ENCODE measurements around the gene RBBP4. TPM values are rescaled to one million over a fixed set of nuclear protein-coding genes. Genes with fewer than 3 reads are reported as not detected.
"Not testable (repeated sequence)": the region's sequence is repeated elsewhere in the genome, so short reads cannot be mapped to it uniquely, and the experiment has no call there.

Gene RBBP4
- total RNA-seq, 1 experiment from 2014 or later = 165 TPM

GRCh38 chr1:32696041-32696440 lies 45.0 kb downstream of the RBBP4 start:
- Mint-ChIP-seq H3K27ac (ENCODE audit: low read depth, unreplicated experiment) (no peak overlapping the region), H3K36me3 (ENCODE audit: insufficient read depth, unreplicated experiment) (peaks cover 6% of the 10 kb centered on the region), H3K9me3 (ENCODE audit: unreplicated experiment) (no peaks in the 10 kb centered on the region), H3K4me1 (ENCODE audit: insufficient read depth, unreplicated experiment) (peaks cover 8% of the 10 kb centered on the region), H3K27me3 (ENCODE audit: insufficient read depth, unreplicated experiment) (no peaks in the 10 kb centered on the region), H3K4me3 (ENCODE audit: unreplicated experiment) (no peak overlapping the region)
- BruUV-seq (replicated peaks) = no TSS peak
- TF ChIP-seq CTCF (IDR thresholded peaks at IDR 0.05; ENCODE audit: unreplicated experiment) = no peak
- CTCF ChIA-PET = no interaction called here
- POLR2A ChIA-PET = no interaction called here
- DNase-seq (ENCODE audit: unreplicated experiment) = no peak
- intact Hi-C loops (cut with micrococcal nuclease) = no loop called here

DNA sequence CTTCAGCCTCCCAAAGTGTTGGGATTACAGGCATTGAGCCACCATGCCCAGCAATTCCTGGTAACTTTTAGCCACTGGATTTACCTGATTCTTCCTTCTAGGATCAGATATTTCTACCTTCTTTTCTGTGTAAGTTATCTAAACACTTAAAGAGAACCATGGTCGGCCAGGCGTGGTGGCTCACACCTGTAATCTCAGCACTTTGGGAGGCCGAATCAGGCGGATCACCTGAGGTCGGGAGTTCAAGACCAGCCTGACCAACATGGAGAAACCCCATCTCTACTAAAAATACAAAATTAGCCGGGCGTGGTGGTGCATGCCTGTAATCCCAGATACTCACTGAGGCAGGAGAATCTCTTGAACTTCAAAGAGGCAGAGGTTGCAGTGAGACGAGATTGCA lies 46.0 kb downstream of the RBBP4 start:
- BruUV-seq (replicated peaks); H3K9me3 Mint-ChIP-seq (ENCODE audit: unreplicated experiment); H3K27me3 Mint-ChIP-seq (ENCODE audit: insufficient read depth, unreplicated experiment); H3K36me3 Mint-ChIP-seq (ENCODE audit: insufficient read depth, unreplicated experiment); H3K27ac Mint-ChIP-seq (ENCODE audit: low read depth, unreplicated experiment); intact Hi-C loops (cut with micrococcal nuclease); H3K4me3 Mint-ChIP-seq (ENCODE audit: unreplicated experiment); POLR2A ChIA-PET; DNase-seq (ENCODE audit: unreplicated experiment): not testable (repeated sequence)
- CTCF ChIA-PET = interaction anchor here (0.6 to 2.5 kb wide), 2 partner anchors 15 to 176 kb away, joined by 3 to 10 read pairs; no protein-coding TSS in a partner anchor
- H3K4me1 Mint-ChIP-seq (ENCODE audit: insufficient read depth, unreplicated experiment) = peaks cover 16% of the 10 kb centered on the region

- no TSS peak for BruUV-seq (replicated peaks)
- Mint-ChIP-seq H3K27me3 (ENCODE audit: insufficient read depth, unreplicated experiment) (no peaks in the 10 kb centered on the region), H3K4me3 (ENCODE audit: unreplicated experiment) (peak overlapping the region; percentile 60), H3K27ac (ENCODE audit: low read depth, unreplicated experiment) (peak overlapping the region; percentile 59), H3K9me3 (ENCODE audit: unreplicated experiment) (no peaks in the 10 kb centered on the region), H3K4me1 (ENCODE audit: insufficient read depth, unreplicated experiment) (peaks cover 21% of the 10 kb centered on the region), H3K36me3 (ENCODE audit: insufficient read depth, unreplicated experiment) (peaks cover 5% of the 10 kb centered on the region)
- TF ChIP-seq CTCF (IDR thresholded peaks at IDR 0.05; ENCODE audit: unreplicated experiment) = no peak
- ChIA-PET POLR2A (interaction anchor here (0.6 to 1.3 kb wide), 9 partner anchors 10 to 115 kb away, joined by 3 to 5 read pairs (median 3); no protein-coding TSS in a partner anchor), CTCF (interaction anchor here (0.6 to 4.0 kb wide), 4 partner anchors 11 to 171 kb away, joined by 3 to 24 read pairs (median 4); no protein-coding TSS in a partner anchor)
- intact Hi-C loops (cut with micrococcal nuclease) = no loop called here
- no peak for DNase-seq (ENCODE audit: unreplicated experiment)
These were observed 50.5 kb downstream of the RBBP4 start for GRCh38 chr1:32701421-32701911.

GRCh38 chr1:32701951-32702598 lies 51.1 kb downstream of the RBBP4 start:
- H3K36me3 Mint-ChIP-seq (ENCODE audit: insufficient read depth, unreplicated experiment) = no peaks in the 10 kb centered on the region
- H3K4me1 Mint-ChIP-seq (ENCODE audit: insufficient read depth, unreplicated experiment) = peaks cover 21% of the 10 kb centered on the region
- BruUV-seq (replicated peaks) = no TSS peak
- H3K27ac Mint-ChIP-seq (ENCODE audit: low read depth, unreplicated experiment) = peak overlapping the region; percentile 59
- no peak for DNase-seq (ENCODE audit: unreplicated experiment)
- peak overlapping the region; percentile 60 for H3K4me3 Mint-ChIP-seq (ENCODE audit: unreplicated experiment)
- no peaks in the 10 kb centered on the region for H3K27me3 Mint-ChIP-seq (ENCODE audit: insufficient read depth, unreplicated experiment)
- TF ChIP-seq CTCF (IDR thresholded peaks at IDR 0.05; ENCODE audit: unreplicated experiment) = no peak
- intact Hi-C loops (cut with micrococcal nuclease) = no loop called here
- POLR2A ChIA-PET = interaction anchor here (0.6 to 1.3 kb wide), 9 partner anchors 10 to 114 kb away, joined by 3 to 5 read pairs (median 3); no protein-coding TSS in a partner anchor
- no peaks in the 10 kb centered on the region for H3K9me3 Mint-ChIP-seq (ENCODE audit: unreplicated experiment)
- CTCF ChIA-PET = interaction anchor here (0.6 to 4.0 kb wide), 4 partner anchors 10 to 171 kb away, joined by 3 to 24 read pairs (median 4); no protein-coding TSS in a partner anchor

Measured in MCF 10A (cell line).